Activated gamma-delta T cell treated with anti-CD3 and anti-CD28 coated beads, Interleukin-2, amount 50 U/mL, for 16 hours (primary cell): ENCODE results near the gene RASGRF1.

ENCODE experiments used
- DNase-seq: peaks from one replicate; pipeline ENCODE4 v3.0.0-alpha.2; 2020; ENCODE audit warnings: low read depth

Gene RASGRF1

DNA sequence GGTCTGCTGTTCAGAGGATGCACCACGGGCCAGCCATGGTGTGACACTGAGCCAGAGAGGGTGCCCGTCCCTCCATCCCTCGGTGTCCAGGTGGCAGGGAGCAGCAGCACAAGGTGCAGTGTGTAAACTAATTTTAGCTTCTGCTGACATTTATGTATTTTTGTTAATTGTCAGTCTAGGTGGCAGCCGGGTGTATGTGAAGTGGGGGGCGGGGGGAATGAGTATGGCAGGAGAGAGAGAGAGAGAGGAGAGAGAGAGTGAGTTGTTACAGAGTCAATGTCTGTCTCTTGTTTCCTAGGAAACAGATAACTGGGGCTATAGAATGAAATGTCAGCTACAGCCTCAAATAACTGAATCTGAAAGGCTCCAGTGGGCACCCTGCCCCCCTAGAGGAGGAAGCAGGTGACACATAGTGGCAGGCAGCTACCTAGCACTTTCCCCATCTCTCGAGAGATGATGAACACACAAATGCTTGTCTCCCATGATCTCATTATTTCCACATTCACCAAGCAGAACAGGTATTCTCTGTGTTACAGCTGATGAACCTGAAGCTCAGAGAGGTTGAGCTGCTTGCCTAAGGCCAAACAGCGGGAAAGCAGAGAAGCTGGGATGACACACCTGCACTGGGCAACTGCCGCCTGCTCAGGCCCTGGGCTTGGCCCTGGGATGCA, 24.7 kb downstream of the RASGRF1 start:
- no peak for DNase-seq

DNA sequence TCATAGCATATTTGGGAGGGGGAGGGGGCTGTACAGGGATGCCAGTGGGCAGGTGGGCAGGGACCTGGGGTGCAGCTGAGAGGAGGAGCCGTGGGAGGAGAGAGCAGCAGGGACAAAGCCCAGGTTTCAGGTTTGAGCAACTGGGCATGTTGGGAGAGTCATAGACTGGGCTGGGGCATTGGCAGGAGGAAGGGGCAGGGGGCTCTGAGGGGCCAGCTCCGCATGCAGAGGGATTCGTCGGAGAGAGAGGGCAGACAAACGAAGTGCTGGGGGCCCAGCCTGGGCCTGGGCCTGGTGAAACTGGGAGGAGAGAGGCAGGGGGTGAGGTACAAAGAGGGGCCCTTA, 25.2 kb downstream of the RASGRF1 start:
- DNase-seq = no peak

- DNase-seq = no peak
These were observed 26.1 kb downstream of the RASGRF1 start for GRCh38 chr15:79064496-79064895.

DNA sequence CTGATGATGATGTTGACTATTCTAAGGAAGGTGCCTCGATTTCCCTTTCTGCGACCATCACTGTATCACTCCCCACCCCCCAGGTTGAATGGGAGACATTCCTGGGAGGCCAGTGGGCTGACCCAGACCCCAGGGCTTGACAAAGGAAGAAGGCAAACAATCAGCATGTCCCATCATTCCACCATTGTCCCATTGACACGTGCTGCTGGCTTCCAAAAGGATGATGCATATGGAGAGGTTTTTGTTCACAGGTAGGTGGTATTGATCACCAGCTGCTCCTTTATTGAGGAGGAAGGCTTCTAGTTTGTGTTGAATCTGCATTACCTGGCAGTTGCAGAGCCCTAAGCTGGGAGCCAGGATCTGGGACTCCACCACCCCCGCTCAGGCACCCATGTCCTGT, 30.4 kb downstream of the RASGRF1 start:
- DNase-seq = no peak

DNA sequence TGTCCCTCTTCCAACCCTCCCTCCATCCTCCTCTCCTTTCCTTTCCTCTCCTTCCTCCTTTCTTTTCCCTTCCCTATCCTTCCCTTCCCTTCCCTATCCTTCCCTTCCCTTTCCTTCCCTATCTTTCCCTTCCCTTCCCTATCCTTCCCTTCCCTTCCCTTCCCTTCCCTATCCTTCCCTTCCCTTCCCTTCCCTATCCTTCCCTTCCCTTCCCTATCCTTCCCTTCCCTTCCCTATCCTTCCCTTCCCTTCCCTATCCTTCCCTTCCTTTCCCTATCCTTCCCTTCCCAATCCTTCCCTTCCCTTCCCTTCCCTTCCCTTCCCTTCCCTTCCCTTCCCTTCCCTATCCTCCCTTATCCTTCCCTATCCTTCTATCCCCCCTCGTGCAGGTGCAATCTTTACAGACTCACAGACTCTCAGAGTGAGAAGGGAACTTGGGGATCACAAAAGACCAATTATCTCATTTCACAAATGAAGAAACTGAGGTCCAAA, 31.5 kb downstream of the RASGRF1 start:
- DNase-seq = no peak

DNA sequence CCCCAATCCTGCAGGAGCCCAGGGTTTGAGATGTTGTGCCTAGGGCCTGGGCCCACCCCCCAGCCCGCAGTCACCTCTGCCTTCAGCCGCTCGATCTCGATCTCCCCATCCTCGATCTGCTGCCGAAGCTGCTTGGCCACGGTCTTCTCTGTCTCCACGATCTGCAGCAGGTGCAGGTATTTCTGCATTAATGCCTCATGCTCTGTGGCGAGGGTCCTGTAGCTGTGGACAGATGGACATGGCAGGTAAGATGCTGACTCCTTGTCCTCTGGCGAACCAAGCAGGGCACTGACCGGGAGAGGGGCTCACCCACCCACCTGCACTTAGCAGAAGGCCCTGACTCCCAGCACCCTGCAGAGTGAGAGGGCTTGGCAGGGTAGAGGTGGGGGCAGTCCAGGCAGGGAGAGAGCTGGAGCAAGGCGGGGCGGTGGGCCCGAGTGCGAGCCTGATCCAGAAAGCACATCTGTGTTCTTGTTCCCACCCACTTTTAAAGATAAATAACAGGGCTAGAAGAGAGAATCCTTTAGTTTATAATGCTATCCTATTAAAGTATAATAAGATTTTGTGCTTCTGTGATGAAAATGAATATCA, 32.2 kb downstream of the RASGRF1 start:
- no peak for DNase-seq

- DNase-seq = no peak
These were observed 33.5 kb downstream of the RASGRF1 start for GRCh38 chr15:79057050-79057449.

- DNase-seq = no peak
These were observed 36.2 kb downstream of the RASGRF1 start for GRCh38 chr15:79054350-79054749.

DNA sequence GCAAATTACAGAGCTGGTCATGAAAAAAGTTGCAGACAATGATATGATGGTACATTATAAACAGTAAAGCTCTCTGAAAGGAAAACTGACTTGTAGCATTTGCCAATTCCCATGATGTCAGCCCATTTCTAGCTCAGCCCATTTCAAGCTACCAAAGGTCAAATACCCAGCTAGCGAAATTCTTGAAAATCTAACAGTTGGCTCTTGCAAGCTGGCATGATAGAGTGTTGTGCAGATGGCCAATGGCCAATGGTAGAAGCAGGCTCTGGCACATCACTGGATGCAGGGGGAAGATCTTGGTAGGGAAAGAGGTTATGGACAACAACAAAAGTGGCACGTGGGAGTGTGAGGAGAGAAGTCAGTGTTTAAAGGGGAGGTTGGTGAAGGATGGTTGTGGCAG, 36.7 kb downstream of the RASGRF1 start:
- no peak for DNase-seq

GRCh38 chr15:79051941-79052731, 38.4 kb downstream of the RASGRF1 start:
- DNase-seq = no peak

- DNase-seq = no peak
These were observed 39.6 kb downstream of the RASGRF1 start for GRCh38 chr15:79051029-79051428.

DNA sequence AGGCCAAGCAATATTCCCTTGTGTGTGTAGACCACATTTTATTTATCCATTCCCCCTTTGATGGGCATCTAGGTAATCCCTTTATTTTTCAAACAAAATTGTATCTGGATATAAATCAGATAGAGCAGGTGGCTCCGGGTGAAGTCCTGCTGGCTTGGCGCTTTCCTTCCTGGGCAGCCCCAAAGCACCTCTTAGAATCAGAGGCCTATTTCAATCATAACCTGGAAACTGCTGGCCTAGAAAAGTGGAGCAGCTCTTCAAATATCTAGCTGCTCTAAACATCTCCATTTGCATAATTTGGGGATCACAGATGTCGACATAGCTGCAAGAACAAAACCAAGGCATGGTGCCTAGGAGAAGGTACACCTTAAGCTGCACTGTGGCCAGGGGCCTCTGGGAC, 40.2 kb downstream of the RASGRF1 start:
- DNase-seq = no peak

GRCh38 chr15:79049416-79049815, 41.2 kb downstream of the RASGRF1 start:
- DNase-seq = no peak

DNA sequence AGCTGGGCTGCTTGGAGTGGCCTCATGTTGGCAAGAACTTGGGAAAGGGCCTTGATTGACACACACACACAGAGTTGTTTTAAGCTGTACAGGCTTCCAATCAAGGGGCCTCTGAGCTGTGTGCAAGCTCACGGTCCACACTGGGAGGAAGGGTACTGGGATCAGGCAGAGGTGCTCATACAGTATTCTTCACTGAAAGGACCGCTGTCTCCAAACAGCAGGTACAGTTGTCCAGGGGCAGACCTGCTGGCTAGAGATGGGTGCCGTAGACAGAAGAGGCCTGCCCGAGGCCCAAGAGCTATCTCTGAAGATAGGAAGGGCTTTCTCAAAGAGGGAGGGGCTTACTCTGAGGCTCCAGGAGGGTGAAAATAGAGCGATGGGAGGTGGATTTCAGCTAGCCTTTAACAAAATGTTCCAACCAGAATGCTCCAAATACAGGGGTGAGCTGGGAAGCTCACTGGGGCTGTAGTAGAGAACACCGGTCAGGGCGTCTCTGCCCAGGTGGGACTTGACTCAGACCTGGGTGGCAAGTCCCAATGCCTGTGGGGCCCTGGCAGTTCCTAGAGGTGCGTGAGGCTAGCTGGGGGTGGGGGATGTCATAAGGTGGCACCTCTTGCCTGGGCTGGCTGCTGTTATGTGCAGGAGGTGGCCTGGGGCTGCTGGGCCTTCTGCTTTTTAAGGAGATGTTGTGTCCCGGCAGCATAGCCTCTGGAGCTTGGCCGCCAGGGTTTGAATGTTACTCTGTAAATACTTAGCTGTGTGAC, 42.7 kb downstream of the RASGRF1 start:
- DNase-seq = no peak

DNA sequence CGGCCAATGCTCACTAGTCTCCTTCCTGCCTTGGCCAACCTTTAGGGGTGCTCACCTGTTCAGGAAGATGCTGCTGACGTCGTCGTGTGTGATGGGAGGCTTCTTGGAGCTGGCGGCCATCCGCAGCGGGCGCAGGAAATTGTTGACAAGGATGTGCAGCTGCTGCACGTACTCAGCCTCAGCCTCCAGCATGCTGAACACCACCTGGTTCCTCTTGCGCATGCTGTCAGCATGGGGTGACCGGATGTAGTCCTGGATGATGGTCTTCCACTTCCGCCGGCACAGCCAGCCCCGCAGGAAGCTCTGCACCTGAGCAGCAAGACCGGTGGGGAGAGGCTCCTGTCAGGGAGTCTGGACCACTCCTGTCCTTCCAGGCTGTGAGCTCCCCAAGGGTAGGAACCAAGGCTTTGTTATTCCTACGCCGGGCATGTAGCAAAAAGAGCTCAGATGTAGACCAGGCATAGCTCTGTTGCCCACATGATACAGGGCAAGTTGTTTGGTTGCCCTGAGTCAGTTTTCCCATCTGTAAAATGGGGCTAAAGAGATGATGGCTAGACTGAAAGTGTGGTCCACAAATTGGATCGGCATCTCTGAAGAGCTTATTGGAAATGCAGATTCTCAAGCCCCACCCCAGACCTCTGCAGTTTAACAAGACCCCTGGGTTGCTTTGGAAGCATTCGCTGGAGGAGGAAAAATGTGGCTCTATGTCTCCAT, 43.7 kb downstream of the RASGRF1 start:
- DNase-seq = no peak

- DNase-seq = no peak
These were observed 45.5 kb downstream of the RASGRF1 start for GRCh38 chr15:79045041-79045440.

GRCh38 chr15:79042213-79042928, 48.2 kb downstream of the RASGRF1 start:
- no peak for DNase-seq

DNA sequence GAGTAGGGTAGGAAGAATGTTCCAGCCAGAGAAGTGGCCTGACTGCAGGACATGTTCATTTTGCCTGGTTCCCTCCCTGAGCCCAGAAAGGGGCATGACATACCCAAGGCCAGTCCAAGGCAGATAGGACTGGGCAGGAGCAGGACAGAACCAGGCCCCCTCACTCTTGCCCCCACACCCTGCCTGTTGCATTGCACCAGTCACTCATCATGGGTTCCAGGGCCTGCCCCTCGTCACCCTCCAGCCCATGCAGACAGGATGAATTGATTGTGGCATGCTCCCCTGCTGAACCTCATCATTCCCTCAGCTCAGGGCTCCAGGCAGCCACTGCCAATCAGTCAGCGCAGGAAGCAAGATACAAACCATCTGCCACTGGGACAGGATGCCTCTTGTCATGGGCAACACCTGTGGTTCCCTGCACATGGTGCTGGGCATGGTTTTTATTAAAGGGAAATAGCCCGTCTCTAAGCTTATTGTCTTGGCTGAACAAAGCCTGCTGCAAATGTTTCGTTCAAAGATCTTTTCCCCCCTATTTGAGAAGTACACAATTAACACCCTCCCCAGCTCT, 48.9 kb downstream of the RASGRF1 start:
- no peak for DNase-seq

DNA sequence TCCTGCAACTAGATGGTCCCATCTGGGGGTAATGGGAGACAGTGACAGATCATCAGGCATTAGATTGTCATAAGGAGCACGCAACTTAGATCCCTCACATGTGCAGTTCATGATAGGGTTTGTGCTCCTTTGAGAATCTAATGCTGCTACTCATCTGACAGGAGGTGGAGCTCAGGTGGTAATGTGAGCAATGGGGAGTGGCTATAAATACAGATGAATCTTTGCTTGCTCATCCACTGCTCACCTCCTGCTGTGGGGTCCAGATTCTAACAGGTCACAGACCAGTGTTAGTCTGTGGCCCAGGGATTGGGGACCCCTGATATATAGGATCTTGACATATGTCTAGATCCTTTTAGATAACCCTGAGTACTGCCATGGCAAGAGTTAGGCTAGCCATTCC, 52.7 kb downstream of the RASGRF1 start:
- no peak for DNase-seq

- DNase-seq = no peak
These were observed 54.3 kb downstream of the RASGRF1 start for GRCh38 chr15:79036323-79036722.

- no peak for DNase-seq
These were observed 54.8 kb downstream of the RASGRF1 start for GRCh38 chr15:79035814-79036213.
